Effector CD4-positive, alpha-beta T cell (primary cell): ENCODE data around the gene SLC9A9.

Experiments
- DNase-seq: peaks from one replicate; pipeline ENCODE4 v3.0.0-alpha.2; 2020

SLC9A9 gene

GRCh38 chr3:143266927-143267326 is 581.3 kb downstream of the SLC9A9 start:
- DNase-seq: no peak

GRCh38 chr3:143266511-143266910 is 581.8 kb downstream of the SLC9A9 start:
- no peak for DNase-seq

GRCh38 chr3:143265501-143266070 is 582.7 kb downstream of the SLC9A9 start:
- no peak for DNase-seq

GRCh38 chr3:143263852-143264513 is 584.3 kb downstream of the SLC9A9 start:
- no peak for DNase-seq

- no peak for DNase-seq
These were observed 586.4 kb downstream of the SLC9A9 start for GRCh38 chr3:143261848-143262247.

DNA sequence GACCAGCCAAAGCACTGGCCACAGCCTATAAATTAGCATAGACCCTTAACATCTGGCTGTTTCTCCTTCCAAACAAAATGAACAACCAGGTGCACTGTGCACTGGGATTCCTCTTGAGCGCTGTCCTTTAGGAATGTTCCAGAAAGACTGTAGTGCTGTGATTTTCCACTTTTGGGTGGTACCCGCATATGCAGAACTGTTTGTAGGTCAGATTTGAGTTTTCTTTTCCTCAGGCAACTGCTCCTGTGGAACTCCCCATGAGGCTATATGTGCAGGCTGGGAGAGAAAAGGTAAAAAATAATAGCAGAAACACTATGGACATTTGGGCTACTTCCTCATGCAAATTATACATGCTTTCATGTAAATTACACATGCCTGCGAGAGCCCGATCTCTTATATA is 589.6 kb downstream of the SLC9A9 start:
- no peak for DNase-seq

DNA sequence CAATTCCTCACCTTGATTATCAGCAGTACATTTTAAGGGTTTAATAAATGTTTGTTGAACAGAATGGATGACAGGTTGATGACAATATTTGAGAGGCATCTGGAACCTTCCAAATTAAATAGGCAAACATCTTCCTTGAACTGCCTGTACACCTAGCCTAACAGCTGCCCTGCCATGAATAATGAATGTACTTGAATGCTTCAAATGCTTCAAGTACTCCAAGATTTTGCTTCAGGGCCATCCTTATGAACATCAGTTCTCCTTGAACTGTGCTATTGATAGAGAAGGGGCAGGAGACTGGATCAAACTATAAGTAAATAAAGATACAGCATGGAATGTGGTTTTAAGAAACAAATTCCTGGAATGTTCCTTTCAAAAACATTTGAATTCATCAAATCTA is 591.9 kb downstream of the SLC9A9 start:
- no peak for DNase-seq

DNA sequence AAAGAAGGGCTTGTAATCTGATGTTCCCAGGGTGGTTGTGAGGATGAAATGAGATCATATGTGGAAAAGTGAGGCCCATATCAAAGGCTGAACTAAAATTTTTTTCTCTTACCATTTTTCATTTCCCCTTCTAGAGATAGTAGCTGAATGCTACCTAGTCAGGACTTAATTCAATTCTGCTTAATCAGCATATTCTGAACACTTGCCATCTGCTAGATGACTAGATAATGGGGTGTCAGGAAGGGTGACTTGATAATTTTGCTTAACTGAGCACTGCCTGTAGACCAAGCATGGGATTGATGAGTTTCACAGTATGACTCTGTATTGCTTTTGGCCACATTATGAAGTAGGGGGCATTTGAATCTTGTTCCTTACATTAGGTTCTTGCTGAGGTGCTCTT is 592.5 kb downstream of the SLC9A9 start:
- DNase-seq: no peak

GRCh38 chr3:143252931-143253330 is 595.3 kb downstream of the SLC9A9 start:
- no peak for DNase-seq

DNA sequence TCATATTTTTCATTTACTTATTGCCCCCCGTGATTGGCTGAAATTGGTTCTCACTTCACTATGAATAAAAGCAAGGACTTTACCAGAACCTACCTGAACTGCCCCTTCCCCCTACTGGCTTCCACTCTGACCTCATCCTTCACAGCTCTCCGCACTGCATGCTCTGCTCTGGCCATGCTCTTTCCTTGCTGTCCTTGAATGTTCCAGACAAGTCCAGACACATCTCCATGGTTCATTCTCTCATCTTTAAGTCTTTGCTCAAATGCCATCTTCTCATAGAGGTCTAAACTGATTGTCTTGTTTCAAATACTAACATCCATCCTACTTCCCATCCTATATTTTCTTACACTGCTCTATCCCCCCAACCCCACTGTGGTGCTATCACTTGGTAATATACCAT is 599.3 kb downstream of the SLC9A9 start:
- no peak for DNase-seq

GRCh38 chr3:143247073-143247472 is 601.2 kb downstream of the SLC9A9 start:
- no peak for DNase-seq

GRCh38 chr3:143245692-143246091 is 602.6 kb downstream of the SLC9A9 start:
- DNase-seq: no peak

DNA sequence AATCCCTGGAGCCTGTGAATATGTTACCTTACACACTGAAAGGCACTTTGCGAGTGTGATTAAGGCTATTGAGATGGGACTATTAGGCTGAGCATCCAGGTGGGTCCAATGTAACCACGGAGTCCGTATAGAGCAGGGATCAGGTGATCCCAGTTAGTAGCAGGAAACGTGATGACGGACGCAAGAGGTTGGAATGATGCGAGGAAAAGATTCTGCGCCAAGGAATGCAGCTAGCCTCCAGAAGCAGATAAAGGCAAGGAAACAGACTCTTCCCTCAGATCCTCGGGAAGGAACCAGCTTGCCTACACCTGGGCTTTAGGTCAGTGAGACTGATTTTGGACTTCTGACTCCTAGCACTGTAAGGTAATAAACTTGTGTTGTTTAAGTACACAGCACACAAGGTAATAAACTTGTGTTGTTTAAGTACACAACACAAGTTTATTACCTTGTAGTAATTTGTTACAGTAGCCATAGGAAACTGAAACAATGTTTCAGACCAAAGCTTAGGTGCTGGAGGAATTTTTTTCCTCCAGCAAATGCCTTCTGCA is 603.7 kb downstream of the SLC9A9 start:
- DNase-seq: no peak

DNA sequence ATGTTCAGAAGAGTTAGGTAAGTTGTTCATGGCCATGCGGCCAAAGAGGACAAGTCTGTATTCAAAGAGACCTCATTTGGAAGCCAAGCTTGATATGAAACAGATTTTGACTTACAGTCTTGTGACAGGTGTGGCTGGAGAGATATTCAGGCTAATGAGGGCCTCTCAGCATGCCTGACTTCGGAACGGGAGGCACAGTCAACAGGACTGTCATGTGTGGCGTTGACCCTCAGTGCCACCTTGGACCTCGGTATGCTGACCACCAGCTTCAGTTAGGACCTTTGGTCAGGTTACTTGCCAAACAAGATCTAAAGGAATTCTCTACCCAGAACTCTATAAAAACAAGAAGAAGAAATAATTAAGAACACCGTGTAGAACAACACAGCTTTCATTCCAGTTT is 604.6 kb downstream of the SLC9A9 start:
- no peak for DNase-seq

GRCh38 chr3:143242691-143243090 is 605.6 kb downstream of the SLC9A9 start:
- DNase-seq: no peak

DNA sequence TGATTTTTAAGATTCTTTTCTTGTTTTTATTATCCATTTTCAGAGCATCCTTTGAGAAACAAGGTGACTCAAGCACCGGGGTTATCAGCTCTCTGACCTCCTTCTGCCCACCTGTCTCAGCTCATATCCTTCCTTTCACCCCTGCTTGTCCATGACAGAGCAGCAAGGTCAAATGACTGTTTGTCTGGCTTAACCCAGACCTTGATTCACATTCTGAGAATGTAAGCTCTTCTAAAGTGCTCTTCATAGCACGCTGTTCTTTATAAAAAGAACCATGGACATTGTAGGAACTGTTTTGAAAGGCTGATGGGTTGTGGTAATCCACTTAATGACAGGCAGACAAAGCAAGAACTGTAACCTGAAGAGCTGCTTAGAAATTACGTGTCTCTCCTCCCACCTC is 606.2 kb downstream of the SLC9A9 start:
- DNase-seq: no peak

DNA sequence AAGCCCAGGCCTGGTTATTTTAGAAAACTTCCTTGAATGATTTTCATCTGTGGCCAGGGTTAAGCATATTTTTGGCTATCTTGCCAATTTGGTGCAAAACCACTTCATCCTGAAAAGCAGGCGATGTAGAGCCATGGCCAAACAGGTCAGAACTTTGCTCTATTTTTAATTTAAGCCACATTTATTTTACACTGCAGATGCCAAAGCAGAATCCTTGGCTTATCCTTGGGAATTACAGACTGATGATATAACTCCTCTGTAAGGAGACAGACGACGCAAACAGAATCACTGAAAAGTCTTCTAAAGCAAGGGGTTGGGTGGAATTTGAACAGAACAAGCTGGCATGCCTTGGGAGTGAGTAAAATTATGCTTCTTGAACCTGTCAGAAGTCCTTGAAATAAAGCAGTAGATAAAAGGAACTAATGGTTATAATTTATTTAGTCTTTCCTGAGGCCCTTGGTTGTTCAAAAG is 606.8 kb downstream of the SLC9A9 start:
- DNase-seq: no peak

GRCh38 chr3:143240886-143241285 is 607.4 kb downstream of the SLC9A9 start:
- DNase-seq: no peak

- no peak for DNase-seq
These were observed 609.2 kb downstream of the SLC9A9 start for GRCh38 chr3:143239031-143239430.

- no peak for DNase-seq
These were observed 611.1 kb downstream of the SLC9A9 start for GRCh38 chr3:143237077-143237627.

DNA sequence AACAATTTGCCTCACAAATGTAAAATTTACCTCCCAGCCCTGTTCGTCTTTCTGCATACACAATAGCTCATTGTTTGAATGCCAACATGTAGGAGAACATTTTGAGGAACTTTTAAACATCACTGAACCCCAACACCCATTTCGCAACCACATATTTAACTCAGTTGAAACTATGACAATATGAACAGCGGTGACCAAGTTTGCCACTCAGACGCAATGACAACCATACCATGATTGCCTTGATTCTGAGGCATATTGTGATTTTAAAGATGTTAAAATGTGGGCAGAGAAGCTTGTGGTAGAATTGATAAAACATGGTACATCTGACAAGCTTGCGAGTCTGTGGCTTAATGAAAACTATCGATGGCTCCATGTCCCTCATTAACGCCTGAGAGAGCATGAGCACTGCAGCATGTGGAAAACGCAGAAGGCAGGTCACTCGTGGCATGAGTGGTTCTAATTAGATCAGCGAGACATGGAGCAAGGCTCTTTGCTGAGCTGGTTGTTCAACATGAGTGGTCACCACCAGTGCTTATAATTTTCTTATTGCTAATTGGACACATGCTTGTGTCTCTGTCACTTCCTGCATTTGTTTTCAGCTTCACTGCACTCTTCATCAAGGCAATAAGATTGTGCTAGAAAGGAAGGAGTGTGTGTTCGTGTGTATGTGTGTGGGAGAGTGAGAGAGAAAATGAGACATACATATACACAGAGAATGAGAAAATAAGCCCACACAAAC is 611.9 kb downstream of the SLC9A9 start:
- no peak for DNase-seq

GRCh38 chr3:143235614-143236204 is 612.6 kb downstream of the SLC9A9 start:
- no peak for DNase-seq

GRCh38 chr3:143234526-143234925 is 613.7 kb downstream of the SLC9A9 start:
- no peak for DNase-seq
